Neural crest cell (in vitro differentiated cells): ENCODE data around the gene CCSER2. TPM values are rescaled to one million over a fixed set of nuclear protein-coding genes. Genes with fewer than 3 reads are reported as not detected.

Source experiments
- DNase-seq: peaks from one replicate; pipeline ENCODE4 v3.0.0; 2021; ENCODE audit warnings: low read depth, mixed read lengths, low spot score
- H3K27ac Mint-ChIP-seq: one replicate; pipeline ENCODE4 v1.8.0; 2021; ENCODE audit warnings: mild to moderate bottlenecking, mixed read lengths; ENCODE audit not compliant: unreplicated experiment
- H3K27me3 Mint-ChIP-seq: 2 replicates; pipeline ENCODE4 v1.8.0; 2021; ENCODE audit warnings: low read depth, mild to moderate bottlenecking, mixed read lengths
- H3K36me3 Mint-ChIP-seq: 2 replicates; pipeline ENCODE4 v1.8.0; 2021; ENCODE audit warnings: low read depth, mild to moderate bottlenecking, mixed read lengths
- H3K4me1 Mint-ChIP-seq: 2 replicates; pipeline ENCODE4 v1.8.0; 2021; ENCODE audit warnings: mixed read lengths
- H3K4me3 Mint-ChIP-seq: one replicate; pipeline ENCODE4 v1.8.0; 2021; ENCODE audit warnings: mild to moderate bottlenecking, mixed read lengths
- H3K9me3 Mint-ChIP-seq: 2 replicates; pipeline ENCODE4 v1.8.0; 2021; ENCODE audit warnings: mixed read lengths
- CTCF ChIP-seq: fragments of 200-600 bp; sonication (generic); conservative IDR thresholded peaks from 2 replicates; pipeline ENCODE4 v1.5.0; 2021; ENCODE audit warnings: antibody characterized with exemption, mild to moderate bottlenecking
- total RNA-seq: library from RNA; stranded (reverse); gene quantifications from 2 replicates; pipeline ENCODE4 v1.2.1, GENCODE V29; 2021

Gene CCSER2
- total RNA-seq, 1 donor from 2014 or later, result 37.5 TPM

GRCh38 chr10:84469470-84469869 is 141.1 kb downstream of the CCSER2 start:
- Mint-ChIP-seq H3K4me1 (peaks cover 28% of the 10 kb centered on the region), H3K36me3 (peaks cover 19% of the 10 kb centered on the region)
- no peak for DNase-seq

GRCh38 chr10:84473136-84473535 is 144.7 kb downstream of the CCSER2 start:
- no peaks in the 10 kb centered on the region for H3K27me3 Mint-ChIP-seq
- H3K36me3 Mint-ChIP-seq, result no peaks in the 10 kb centered on the region
- TF ChIP-seq CTCF, result no peak
- H3K27ac Mint-ChIP-seq, result no peak overlapping the region
- H3K4me3 Mint-ChIP-seq, result no peak overlapping the region
- no peak for DNase-seq
- H3K4me1 Mint-ChIP-seq, result peaks cover 10% of the 10 kb centered on the region
- H3K9me3 Mint-ChIP-seq, result no peaks in the 10 kb centered on the region

More at GRCh38 chr10:84469470-84469869, 141.1 kb downstream of the CCSER2 start:
- Mint-ChIP-seq H3K4me3 (no peak overlapping the region), H3K27me3 (no peaks in the 10 kb centered on the region), H3K27ac (no peak overlapping the region), H3K9me3 (no peaks in the 10 kb centered on the region)
- TF ChIP-seq CTCF, result no peak

GRCh38 chr10:84477398-84478128 is 149.2 kb downstream of the CCSER2 start:
- no peak for DNase-seq
- Mint-ChIP-seq H3K4me3 (no peak overlapping the region), H3K27ac (no peak overlapping the region)

GRCh38 chr10:84478151-84478550 is 149.8 kb downstream of the CCSER2 start:
- no peak for DNase-seq
- no peaks in the 10 kb centered on the region for H3K27me3 Mint-ChIP-seq
- peaks cover 9% of the 10 kb centered on the region for H3K36me3 Mint-ChIP-seq
- no peaks in the 10 kb centered on the region for H3K9me3 Mint-ChIP-seq
- no peak overlapping the region for H3K4me3 Mint-ChIP-seq
- H3K27ac Mint-ChIP-seq, result no peak overlapping the region
- H3K4me1 Mint-ChIP-seq, result no peaks in the 10 kb centered on the region
- no peak for TF ChIP-seq CTCF

More at GRCh38 chr10:84477398-84478128, 149.2 kb downstream of the CCSER2 start:
- no peak for TF ChIP-seq CTCF
- Mint-ChIP-seq H3K4me1 (no peaks in the 10 kb centered on the region), H3K27me3 (no peaks in the 10 kb centered on the region), H3K36me3 (peaks cover 9% of the 10 kb centered on the region), H3K9me3 (no peaks in the 10 kb centered on the region)

- Mint-ChIP-seq H3K9me3 (no peaks in the 10 kb centered on the region), H3K36me3 (peaks cover 9% of the 10 kb centered on the region), H3K4me3 (no peak overlapping the region), H3K4me1 (no peaks in the 10 kb centered on the region), H3K27me3 (no peaks in the 10 kb centered on the region), H3K27ac (no peak overlapping the region)
- no peak for DNase-seq
- no peak for TF ChIP-seq CTCF
These were observed 150.3 kb downstream of the CCSER2 start for GRCh38 chr10:84478679-84479078.
